NCI-H2081 treated with DMSO at 0.1 percent for 48 hours (cell line): ENCODE data around the gene NTRK2.

Experiments
- DNase-seq: peaks from one replicate; lab custom pipeline; 2025; lab: John Stamatoyannopoulos, UW

NTRK2 gene

GRCh38 chr9:84851935-84852585, 182.5 kb downstream of the NTRK2 start:
- peak; percentile 63 for DNase-seq

- no peak for DNase-seq
Observed at GRCh38 chr9:84852617-84853301, 183.2 kb downstream of the NTRK2 start.

GRCh38 chr9:84856181-84856632, 186.7 kb downstream of the NTRK2 start:
- no peak for DNase-seq

GRCh38 chr9:84857211-84857610, 187.7 kb downstream of the NTRK2 start:
- no peak for DNase-seq

GRCh38 chr9:84858364-84858763, 188.8 kb downstream of the NTRK2 start:
- DNase-seq = no peak

GRCh38 chr9:84860249-84861115, 191.0 kb downstream of the NTRK2 start:
- no peak for DNase-seq

GRCh38 chr9:84861455-84861854, 191.9 kb downstream of the NTRK2 start:
- no peak for DNase-seq

GRCh38 chr9:84862308-84862707, 192.8 kb downstream of the NTRK2 start:
- DNase-seq = no peak

- DNase-seq = no peak
Observed at GRCh38 chr9:84862810-84863287, 193.3 kb downstream of the NTRK2 start.

GRCh38 chr9:84863372-84863771, 193.8 kb downstream of the NTRK2 start:
- no peak for DNase-seq

- DNase-seq = no peak
Observed at GRCh38 chr9:84866396-84867175, 197.1 kb downstream of the NTRK2 start.

GRCh38 chr9:84867186-84867585, 197.7 kb downstream of the NTRK2 start:
- no peak for DNase-seq

GRCh38 chr9:84869091-84869490, 199.6 kb downstream of the NTRK2 start:
- DNase-seq = no peak

GRCh38 chr9:84871983-84872382, 202.5 kb downstream of the NTRK2 start:
- no peak for DNase-seq

GRCh38 chr9:84874022-84874421, 204.5 kb downstream of the NTRK2 start:
- DNase-seq = no peak

- no peak for DNase-seq
Observed at GRCh38 chr9:84874596-84874995, 205.1 kb downstream of the NTRK2 start.

- no peak for DNase-seq
Observed at GRCh38 chr9:84875193-84875592, 205.7 kb downstream of the NTRK2 start.

GRCh38 chr9:84879631-84880030, 210.1 kb downstream of the NTRK2 start:
- no peak for DNase-seq

GRCh38 chr9:84880835-84881234, 211.3 kb downstream of the NTRK2 start:
- no peak for DNase-seq

GRCh38 chr9:84886866-84887265, 217.3 kb downstream of the NTRK2 start:
- no peak for DNase-seq

GRCh38 chr9:84891924-84892323, 222.4 kb downstream of the NTRK2 start:
- DNase-seq = no peak
